ENCODE measurements around the gene CERT1. TPM values are rescaled to one million over a fixed set of nuclear protein-coding genes. Genes with fewer than 3 reads are reported as not detected.

The CERT1 gene
- total RNA-seq, 4 donors from 2014 or later: 36.1 to 42.3 (median 39.0) TPM

- Histone ChIP-seq H3K27ac (no peak overlapping the region), H3K4me1 (no peaks in the 10 kb centered on the region), H3K36me3 (peaks cover 0 to 65% (median 7%) of the 10 kb centered on the region in 3 donors), H3K9me3 (no peaks in the 10 kb centered on the region), H3K4me3 (no peak overlapping the region), H3K27me3 (no peaks in the 10 kb centered on the region)
- WGBS, 2 donors: 95% methylated on average over 4 of the region's 4 CpGs
- TF ChIP-seq EP300 (IDR thresholded peaks at IDR 0.05) (no peak), CTCF (IDR thresholded peaks at IDR 0.05) (no peak), POLR2A (IDR thresholded peaks at IDR 0.05) (no peak)
- DNase-seq (ENCODE audit: low spot score in 2 of 2): no peak
These were observed 136.0 kb downstream of the CERT1 start for GRCh38 chr5:75375414-75375813.

GRCh38 chr5:75374394-75374814 lies 137.0 kb downstream of the CERT1 start:
- H3K4me1 ChIP-seq: no peaks in the 10 kb centered on the region
- TF ChIP-seq POLR2A (IDR thresholded peaks at IDR 0.05): no peak
- no peak for TF ChIP-seq EP300 (IDR thresholded peaks at IDR 0.05)
- no peak for TF ChIP-seq CTCF (IDR thresholded peaks at IDR 0.05)
- WGBS, 2 donors: 83 to 86% methylated on average over 12 of the region's 12 CpGs

GRCh38 chr5:75373862-75374261 lies 137.6 kb downstream of the CERT1 start:
- DNase-seq (ENCODE audit: low spot score in 2 of 2): no peak
- no peak overlapping the region for H3K4me3 ChIP-seq
- H3K27ac ChIP-seq: no peak overlapping the region
- 51 to 55% methylated on average over 2 of the region's 2 CpGs for WGBS, 2 donors
- H3K36me3 ChIP-seq: peaks cover 0 to 49% (median 2%) of the 10 kb centered on the region in 3 donors
- no peak for TF ChIP-seq EP300 (IDR thresholded peaks at IDR 0.05)
- no peak for TF ChIP-seq POLR2A (IDR thresholded peaks at IDR 0.05)
- no peak for TF ChIP-seq CTCF (IDR thresholded peaks at IDR 0.05)
- H3K9me3 ChIP-seq: no peaks in the 10 kb centered on the region
- no peaks in the 10 kb centered on the region for H3K27me3 ChIP-seq
- H3K4me1 ChIP-seq: no peaks in the 10 kb centered on the region

More at GRCh38 chr5:75374394-75374814, 137.0 kb downstream of the CERT1 start:
- no peak overlapping the region for H3K27ac ChIP-seq
- H3K9me3 ChIP-seq: no peaks in the 10 kb centered on the region
- no peak overlapping the region for H3K4me3 ChIP-seq
- peaks cover 0 to 55% (median 2%) of the 10 kb centered on the region in 3 donors for H3K36me3 ChIP-seq
- DNase-seq (ENCODE audit: low spot score in 2 of 2): no peak
- H3K27me3 ChIP-seq: no peaks in the 10 kb centered on the region

GRCh38 chr5:75368391-75368790 lies 143.0 kb downstream of the CERT1 start:
- Histone ChIP-seq H3K4me1 (no peaks in the 10 kb centered on the region), H3K27me3 (no peaks in the 10 kb centered on the region), H3K27ac (no peak overlapping the region), H3K4me3 (no peak overlapping the region), H3K36me3 (peaks cover 0 to 9% (median 0%) of the 10 kb centered on the region in 3 donors), H3K9me3 (no peaks in the 10 kb centered on the region)
- DNase-seq (ENCODE audit: low spot score in 2 of 2): no peak
- TF ChIP-seq EP300 (IDR thresholded peaks at IDR 0.05): no peak
- no peak for TF ChIP-seq POLR2A (IDR thresholded peaks at IDR 0.05)
- TF ChIP-seq CTCF (IDR thresholded peaks at IDR 0.05): no peak
- 60 to 78% methylated on average over 4 of the region's 4 CpGs for WGBS, 2 donors

- no peak for TF ChIP-seq EP300 (IDR thresholded peaks at IDR 0.05)
- TF ChIP-seq CTCF (IDR thresholded peaks at IDR 0.05): no peak
- no peak for TF ChIP-seq POLR2A (IDR thresholded peaks at IDR 0.05)
- Histone ChIP-seq H3K9me3 (no peaks in the 10 kb centered on the region), H3K4me1 (no peaks in the 10 kb centered on the region)
These were observed 144.0 kb downstream of the CERT1 start for GRCh38 chr5:75367401-75367800.

More at GRCh38 chr5:75367401-75367800, 144.0 kb downstream of the CERT1 start:
- Histone ChIP-seq H3K27ac (no peak overlapping the region), H3K27me3 (no peaks in the 10 kb centered on the region), H3K36me3 (peaks cover 0 to 15% (median 0%) of the 10 kb centered on the region in 3 donors), H3K4me3 (no peak overlapping the region)
- DNase-seq (ENCODE audit: low spot score in 2 of 2): no peak

Measured in tibial nerve (tissue), 4 donors.